Activated CD4-positive, alpha-beta T cell treated with anti-CD3 and anti-CD28 coated beads for 4 hours (primary cell): ENCODE results near the gene FOS.
"Not testable (repeated sequence)": the region's sequence is repeated elsewhere in the genome, so short reads cannot be mapped to it uniquely, and the experiment has no call there.

ENCODE experiments used
- DNase-seq, 2 donors: peaks; one replicate each; pipeline ENCODE4 v3.0.0-alpha.2; 2020

The FOS gene

DNA sequence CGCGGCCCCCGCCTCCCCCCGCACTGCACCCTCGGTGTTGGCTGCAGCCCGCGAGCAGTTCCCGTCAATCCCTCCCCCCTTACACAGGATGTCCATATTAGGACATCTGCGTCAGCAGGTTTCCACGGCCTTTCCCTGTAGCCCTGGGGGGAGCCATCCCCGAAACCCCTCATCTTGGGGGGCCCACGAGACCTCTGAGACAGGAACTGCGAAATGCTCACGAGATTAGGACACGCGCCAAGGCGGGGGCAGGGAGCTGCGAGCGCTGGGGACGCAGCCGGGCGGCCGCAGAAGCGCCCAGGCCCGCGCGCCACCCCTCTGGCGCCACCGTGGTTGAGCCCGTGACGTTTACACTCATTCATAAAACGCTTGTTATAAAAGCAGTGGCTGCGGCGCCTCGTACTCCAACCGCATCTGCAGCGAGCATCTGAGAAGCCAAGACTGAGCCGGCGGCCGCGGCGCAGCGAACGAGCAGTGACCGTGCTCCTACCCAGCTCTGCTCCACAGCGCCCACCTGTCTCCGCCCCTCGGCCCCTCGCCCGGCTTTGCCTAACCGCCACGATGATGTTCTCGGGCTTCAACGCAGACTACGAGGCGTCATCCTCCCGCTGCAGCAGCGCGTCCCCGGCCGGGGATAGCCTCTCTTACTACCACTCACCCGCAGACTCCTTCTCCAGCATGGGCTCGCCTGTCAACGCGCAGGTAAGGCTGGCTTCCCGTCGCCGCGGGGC, at the start of gene FOS:
Gene FOS (plus strand): TSS at position 407 of the 731 bp plus-strand sequence. CDS start 155 bp downstream, at position 562.
- DNase-seq = peak; percentile 90 to 92

DNA sequence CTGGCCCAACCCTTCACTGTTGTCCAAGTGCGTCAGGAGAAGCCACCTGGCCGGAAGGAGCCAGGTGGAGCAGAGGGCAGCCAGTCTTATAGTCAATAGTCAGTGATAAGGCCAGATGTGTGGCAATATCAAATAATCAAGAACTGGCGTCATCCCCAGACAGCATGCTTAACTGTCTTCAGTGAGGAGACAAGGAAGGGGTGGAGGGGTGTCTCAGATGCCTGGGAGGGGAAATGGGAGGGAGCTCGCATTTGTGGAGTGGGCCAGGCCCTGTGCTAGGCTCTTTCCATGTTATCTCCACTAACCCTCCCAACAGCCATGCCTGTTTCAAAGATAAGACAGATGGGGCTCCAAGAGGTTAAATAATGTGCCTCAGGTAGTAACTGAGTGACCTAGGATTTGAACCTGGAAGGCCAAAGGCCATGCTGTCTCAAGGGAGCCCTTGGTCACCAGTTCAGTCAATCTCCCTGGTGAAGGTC, 48.9 kb upstream of the FOS start:
- no peak for DNase-seq

DNA sequence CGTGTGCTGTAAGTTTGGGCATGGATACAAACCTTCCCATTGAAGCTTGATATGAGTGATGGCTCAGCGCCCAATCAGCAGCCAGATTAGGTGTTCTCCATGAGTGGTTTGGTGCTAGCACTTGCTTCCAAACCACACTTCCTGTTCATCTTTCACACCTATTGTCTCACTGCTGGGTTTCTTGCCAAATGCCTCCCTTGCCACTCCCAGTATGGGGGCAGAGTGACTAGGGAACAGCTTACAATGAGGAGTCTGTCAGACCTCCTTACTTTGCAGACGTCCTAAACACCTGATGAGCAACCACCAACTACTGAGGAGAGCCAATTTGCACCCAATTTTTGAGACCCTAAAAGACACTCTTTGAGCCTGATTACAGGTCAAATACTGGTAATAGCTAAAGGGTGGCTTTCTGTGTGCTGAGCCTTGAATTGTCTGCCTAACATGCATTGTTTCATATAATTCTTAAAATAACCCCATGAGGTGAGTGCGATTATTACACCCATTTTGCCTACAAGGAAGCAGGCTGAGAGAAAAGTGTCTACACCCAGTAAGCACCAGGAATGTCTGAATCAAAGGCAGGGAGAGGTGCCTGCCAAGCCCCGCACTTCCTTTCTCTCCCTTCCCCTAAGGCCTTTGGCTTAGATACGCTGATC, 48.4 kb upstream of the FOS start:
- peak; percentile 29 to 33 for DNase-seq

DNA sequence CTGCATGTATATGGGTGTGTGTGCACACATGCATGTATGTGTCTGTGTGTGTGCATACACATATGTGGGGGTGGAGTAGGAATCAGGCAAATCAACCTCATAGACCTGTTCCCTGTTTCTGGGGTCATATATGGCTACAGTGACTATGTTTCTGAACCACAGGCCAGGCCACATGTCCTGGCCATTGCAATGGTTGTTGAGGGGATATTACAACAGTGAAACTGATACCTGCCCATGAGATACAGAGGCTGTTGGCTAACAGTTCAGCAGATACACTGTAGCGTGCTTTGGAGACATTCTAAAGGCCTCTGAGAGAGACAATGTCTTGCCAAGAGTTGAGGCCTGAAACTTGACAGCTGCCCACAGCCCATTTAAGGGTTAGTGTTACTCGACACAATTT, 47.3 kb upstream of the FOS start:
- DNase-seq = no peak

DNA sequence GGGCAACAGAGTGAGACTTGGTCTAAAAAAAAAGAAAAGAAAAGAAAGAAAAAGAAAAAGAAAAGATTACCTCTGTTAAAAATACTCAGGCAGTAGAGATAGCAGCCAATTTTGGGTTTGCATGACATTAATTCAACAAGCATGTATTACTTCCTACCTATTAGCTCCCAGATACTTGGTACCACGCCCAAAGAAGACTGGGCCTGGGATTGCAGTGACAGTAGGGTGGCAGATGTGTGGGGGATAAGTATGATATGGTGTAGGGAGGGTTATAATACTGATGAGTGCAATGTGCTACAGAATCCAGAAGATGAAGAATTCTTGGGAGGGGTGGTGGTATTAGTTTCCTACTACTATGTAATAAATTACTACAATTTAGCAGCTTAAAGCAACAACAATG, 46.4 kb upstream of the FOS start:
- no peak for DNase-seq

DNA sequence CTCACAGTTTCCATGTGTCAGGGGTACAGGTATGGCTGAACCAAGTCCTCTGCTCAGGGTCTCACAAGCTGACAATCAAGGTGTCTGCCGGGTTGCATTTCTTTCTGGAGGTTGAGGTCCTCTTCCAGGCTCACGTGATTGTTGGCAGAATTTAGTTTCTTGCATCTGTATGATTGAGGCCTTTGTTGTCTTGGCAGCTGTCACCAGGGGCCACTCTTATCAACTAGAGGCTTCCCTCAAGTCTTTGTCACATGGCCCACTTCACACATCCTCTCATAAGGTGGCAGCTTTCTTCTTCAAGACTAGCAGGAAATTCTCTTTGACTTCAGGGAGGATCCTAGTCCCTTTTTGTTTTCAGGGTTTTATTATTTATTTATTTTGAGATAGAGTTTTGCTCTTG, 46.0 kb upstream of the FOS start:
- peak; percentile 25 to 40 for DNase-seq

DNA sequence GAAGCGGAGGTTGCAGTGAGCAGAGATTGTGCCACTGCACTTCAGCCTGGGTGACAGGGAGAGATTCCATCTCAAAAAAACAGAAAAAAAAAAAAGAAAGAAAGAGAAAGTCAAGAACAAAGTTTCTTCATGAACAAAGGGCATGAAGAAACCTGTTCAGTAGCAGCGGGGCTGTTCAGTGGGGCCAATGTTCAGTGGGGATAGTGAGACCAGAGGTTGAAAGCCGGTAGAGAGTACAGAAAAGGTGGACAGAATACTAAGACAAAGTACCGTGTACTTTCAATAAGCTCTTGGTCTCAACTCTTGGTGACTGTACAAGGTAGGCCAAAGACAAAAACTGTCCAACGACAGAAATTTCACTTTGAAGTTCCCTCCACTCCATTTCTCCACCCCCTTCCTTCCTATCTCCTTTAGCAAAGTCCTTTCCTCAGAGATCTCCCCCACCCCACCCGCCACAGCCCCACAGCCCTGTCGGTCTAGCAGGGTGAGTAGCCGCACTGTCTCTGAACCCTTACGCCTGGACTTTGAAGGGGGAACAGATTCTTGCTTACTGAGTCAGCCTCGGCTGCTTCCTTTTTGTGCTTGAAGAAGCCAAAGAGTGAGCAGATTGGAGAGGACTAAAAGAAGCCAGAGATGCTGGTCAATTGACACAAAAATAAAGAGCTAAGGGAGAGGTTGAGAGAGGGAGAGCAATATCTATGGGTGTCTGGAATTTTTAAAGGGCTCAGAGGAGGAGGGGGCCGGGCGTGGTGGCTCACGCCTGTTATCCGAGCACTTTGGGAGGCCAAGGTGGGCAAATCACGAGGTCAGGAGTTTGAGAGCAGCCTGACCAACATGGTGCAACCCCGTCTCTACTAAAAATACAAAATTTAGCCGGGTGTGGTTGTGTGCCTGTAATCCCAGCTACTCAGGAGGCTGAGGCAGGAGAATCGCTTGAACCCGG, 44.2 kb upstream of the FOS start:
- no peak for DNase-seq

DNA sequence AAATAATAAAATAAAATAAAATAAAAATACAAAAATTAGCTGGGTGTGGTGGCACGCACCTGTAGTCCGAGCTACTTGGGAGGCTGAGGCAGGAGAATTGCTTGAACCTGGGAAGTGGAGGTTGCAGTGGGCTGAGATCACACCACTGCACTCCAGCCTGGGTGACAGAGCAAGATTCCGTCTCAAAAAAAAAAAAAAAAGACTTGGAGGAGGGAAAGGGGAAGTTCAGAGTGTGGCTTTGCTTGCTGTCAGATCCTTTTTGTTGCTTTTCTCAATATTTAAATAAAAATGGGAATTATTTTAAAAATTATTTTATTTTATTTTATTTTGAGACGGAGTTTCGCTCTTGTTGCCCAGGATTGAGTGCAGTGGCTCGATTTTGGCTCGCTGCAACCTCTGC, 43.4 kb upstream of the FOS start:
- DNase-seq = not testable (repeated sequence)

DNA sequence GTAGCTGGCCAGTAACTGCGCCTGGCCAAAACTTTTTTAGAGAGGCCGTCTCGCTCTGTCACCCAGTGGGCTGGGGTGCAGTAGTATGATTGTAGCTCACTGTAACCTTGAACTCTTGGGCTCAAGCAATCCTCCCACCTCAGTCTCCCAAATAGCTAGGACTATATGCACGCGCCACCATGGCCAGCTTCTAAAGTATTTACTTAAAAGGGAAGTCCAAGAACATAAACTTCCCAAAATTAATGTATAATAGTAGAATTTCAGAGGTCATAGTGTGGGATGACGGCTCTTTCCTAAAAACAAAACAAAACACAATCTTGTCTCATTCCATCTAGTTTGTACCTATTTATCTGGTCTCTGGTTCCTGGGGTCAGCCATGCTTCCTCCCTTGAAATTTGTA, 42.2 kb upstream of the FOS start:
- DNase-seq = no peak

DNA sequence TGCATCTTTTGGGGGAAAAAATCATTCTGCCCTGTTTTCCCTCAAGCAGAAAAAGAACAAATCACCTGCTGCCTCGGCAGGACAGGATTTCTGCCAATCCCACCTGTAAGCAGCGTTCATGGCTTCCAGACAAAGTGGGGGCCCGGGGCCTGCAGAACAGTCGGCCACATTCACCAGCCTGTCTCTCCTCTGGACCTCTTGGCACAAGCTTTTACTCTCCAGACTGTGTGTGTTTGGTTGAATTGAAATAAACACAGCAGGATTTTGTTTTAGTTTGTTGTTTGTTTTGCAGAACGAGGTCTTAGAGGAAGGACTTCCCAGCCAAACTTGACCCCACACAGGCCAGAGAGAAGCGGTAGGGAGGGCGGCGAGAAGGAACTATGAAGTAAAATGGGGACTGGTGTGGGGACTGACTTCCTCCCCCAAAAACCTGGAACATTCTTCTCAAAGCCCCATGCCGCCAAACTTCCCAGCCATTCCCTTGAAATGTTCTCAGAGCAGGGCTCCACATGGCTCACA, 41.7 kb upstream of the FOS start:
- no peak for DNase-seq

DNA sequence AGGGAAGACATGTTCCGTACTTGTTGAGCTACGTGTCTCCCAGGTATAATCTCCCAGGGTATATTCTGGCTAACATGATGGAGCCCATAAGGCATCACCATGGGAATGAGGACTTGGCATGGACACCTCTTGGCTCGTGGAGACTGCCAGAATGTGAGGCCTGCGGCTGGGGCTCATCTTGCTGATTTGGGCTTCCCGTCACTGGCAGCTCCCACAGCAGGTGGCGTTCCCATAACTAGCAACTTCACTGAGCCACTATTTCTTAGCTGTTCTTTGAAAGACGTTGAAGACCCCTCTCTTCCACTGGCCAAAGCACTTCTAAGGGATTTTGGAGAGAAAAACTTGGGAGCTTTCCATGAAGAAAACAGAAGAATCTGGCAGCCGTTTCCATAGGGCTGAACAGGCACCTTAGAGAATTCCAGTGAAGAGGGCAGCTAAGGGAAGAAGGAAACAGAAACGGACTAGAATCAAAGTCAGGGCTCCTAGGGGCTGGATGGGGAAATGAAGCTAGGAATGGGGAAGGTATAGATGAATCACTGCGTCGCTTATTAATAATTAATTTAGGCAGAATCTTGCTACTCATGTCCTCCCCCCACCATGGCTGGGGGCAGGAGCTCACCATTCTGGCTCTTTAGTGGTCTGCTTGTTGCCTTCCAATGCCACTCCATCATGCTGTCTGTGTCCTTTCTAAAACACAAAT, 39.7 kb upstream of the FOS start:
- no peak for DNase-seq

DNA sequence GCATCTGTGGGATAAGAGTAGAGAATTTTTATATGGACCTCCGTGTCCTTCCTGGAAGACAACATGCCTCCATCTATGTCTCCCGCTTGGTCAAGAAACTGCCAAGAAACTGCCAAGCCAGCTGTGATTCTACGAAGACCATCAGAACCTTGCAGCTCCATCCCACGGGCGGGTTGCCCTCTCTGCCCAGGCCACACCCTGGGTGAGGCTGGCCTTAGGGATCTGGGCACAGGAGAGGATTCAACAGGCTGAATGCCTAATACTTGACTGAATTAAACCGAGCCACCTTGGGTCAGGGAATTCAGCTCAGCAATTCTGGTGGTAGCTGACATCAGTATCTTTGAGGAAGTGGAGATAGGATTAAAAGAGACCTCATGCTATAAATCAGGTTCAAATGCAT, 37.8 kb upstream of the FOS start:
- no peak for DNase-seq

DNA sequence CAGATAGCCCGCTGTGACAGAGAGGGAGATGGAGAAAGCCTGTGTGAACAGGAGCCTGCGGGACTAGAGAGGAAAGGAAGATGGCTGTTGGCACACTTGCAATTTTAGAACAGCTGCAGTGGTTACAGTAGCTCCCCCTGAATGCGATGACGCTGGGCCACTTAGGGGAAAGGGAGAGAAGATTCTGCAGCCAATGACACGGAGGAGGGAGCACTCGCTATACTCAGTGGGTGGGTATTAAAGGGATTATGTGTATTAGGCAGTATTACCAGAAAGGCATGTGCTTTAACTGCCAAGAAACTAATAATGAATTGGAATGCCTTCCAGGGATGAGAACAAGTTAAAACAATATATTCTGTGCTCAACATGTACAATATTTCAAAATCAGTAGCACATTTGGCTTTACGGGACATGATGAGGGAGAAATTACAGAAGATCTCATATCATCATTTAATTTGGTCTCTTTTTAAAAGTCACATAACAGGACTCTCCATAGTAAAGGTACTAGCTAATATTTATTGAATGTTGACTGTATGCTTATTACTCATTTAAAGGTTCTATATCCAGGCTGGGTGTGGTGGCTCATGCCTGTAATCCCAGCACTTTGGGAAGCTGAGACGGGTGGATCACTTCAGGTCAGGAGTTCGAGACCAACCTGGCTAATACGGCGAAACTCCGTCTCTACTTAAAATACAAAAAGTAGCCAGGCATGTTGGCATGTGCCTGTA, 35.9 kb upstream of the FOS start:
- no peak for DNase-seq

DNA sequence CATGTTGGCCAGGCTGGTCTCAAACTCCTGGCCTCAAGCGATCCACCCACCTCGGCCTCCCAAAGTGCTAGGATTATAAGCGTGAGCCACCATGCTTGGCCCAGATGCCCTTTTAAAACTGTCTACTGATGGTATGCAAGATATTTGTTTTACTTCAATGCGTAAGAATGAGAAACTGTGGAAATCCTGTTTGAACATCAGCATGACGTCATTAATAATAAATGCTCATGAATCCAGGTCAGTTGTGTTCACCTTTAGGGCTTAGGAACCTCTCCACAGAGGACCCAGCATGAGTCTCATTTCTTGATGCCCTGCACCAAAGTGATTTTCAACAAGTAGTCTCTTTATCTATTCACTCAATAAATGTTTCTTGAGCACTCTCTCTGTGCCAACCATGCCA, 34.5 kb upstream of the FOS start:
- DNase-seq = no peak

DNA sequence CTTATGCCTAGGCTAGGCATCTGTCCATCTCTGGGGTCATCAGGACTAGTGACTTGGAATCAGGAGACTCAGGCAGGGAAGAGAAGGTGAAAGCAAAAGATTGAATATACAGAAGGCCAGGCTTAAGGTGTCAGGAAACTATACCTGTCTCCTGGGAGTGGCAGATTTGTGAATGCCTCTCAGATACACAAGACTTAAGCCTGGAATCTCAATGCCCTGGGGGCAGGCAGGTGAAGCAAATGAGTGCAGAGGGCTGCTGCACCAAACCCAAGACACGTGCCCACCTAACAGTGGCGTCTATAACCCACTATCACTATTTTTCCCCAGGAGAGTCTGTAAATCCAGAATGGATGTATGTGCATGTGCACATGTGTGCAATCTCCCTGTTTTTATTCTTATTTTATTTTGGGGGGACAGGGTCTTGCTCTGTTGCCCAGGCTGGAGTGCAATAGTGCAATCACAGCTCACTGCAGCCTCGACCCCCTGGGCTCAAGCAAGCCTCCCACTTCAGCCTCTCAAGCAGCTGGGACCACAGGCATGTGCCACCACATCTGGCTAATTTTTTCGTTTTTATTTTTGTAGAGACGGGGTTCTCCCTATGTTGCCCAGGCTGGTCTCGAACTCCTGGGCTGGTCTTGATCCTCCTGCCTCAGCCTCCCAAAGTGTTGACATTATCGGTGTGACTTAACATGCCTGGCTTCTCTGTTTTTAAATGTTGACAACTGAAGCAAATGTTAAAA, 31.9 kb upstream of the FOS start:
- no peak for DNase-seq

DNA sequence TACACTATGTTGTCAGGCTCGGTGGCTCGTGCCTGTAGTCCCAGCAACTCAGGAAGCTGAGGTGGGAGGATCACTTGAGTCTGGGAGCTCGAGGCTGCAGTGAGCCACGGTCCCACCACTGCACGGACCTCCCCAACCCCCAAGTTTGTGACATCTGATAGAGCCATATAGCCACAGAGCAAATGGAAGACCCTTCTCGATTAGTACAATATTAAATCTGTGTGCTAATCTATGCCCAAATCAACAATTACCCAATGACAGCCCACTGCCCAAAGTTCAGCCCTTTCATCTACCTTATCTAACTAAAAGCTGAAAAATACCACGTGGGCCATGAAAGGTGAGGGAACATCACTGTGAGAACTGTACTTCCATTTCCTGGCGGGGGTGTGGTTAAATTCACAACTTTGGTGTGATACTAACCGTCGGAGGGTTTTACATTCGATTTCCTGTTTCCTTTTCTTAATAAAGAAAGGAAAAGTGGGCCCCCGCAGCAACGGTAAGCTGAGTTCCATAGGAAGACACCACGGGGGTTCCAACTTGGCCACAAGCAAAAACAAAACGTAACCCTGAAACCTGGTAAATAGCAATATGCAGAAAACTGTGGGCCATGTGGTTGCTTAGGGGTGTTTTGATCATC, 31.2 kb upstream of the FOS start:
- peak; percentile 61 to 70 for DNase-seq

DNA sequence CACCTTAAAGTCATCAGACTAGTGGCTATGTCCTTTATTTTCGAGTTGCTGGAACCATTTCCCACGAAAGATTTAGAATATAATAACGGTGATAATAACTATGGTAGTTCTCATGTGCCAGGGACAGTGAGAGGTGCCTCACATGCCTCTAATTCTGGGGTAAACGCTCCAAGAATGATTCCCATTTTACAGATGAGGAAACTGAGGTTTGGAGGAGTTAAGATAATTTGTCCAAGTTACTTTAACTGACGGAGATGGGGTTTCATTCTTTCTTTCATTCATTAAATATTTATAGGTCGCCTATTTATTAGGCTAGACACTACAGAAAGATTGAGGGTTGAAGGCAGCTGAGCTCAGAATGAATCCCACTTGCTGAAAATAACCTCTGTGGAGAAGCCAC, 30.7 kb upstream of the FOS start:
- DNase-seq = no peak

DNA sequence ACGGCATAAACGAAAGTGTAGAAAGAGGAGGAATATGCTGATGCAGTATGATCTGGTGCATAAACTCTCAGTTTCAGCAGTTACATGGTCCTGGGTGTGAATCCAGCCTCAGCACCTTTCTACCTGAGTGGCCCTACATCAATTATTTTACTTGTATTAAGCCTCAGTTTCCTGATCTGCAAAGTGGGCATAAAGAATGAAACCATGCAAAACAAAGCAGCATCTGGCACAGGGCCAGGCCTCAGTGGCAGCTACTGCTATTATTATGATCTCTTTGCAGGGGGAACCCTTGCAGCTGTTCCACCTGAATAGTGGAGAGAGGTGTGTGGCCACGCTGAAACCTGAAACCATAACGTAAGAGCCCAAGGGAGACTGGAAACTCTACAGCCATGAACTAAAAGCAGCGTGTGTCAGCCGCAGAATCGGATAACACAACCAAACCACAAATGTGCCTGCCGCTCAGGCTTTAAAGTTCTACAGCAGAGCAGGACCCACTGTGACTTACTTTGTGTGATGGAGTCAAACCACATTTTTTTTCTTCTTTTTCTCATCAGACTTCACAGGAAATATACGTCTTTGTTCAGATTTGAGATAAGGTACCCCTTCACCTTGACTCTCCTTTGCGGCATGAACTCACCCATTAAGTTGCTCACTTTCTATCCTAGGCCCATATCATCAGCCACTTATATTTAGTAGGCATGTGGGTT, 29.2 kb upstream of the FOS start:
- DNase-seq = peak; percentile 74 to 76

DNA sequence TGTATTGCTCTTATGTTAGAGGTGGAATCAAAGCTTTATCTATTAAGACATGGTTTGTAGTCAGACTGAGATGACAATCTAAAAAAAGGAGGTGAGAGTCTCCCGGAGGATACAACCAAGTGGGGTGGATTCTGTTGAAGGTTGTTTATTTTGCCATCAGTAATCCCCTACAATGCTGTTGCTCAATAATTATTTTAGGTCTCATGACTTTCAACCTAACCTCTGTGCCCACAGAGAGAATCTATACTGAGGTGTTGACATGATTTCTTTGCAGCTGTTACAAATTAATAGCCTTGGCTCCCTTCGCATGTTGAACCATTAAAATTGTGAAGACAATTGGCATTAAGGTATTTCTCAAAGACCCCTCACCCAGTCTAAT, 28.7 kb upstream of the FOS start:
- DNase-seq = no peak

DNA sequence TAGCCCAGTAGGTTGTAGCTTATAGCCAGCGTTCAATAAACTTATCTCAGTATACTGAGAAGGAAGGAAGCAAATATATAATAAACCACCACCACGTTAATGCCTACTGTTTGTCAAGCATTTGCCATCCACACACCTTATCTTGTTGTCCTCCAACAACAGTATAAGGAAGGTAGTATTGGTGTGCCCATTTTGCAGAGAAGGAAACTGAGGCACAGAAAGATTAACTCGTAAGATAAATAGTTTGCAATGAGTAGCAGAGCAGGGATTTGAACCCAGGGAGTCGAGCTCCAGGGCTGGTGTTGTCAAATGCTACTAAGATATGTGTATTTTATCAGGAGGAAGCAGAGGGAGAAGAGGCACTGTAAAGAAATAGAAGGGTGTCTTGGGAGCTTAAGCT, 27.8 kb upstream of the FOS start:
- DNase-seq = no peak
